Measurements from ENCODE around the gene TBC1D19. TPM values are rescaled to one million over a fixed set of nuclear protein-coding genes. Genes with fewer than 3 reads are reported as not detected.

The TBC1D19 gene
- total and polyA plus RNA-seq, 5 donors, result 5.5 to 13.3 (median 12.5) TPM

DNA sequence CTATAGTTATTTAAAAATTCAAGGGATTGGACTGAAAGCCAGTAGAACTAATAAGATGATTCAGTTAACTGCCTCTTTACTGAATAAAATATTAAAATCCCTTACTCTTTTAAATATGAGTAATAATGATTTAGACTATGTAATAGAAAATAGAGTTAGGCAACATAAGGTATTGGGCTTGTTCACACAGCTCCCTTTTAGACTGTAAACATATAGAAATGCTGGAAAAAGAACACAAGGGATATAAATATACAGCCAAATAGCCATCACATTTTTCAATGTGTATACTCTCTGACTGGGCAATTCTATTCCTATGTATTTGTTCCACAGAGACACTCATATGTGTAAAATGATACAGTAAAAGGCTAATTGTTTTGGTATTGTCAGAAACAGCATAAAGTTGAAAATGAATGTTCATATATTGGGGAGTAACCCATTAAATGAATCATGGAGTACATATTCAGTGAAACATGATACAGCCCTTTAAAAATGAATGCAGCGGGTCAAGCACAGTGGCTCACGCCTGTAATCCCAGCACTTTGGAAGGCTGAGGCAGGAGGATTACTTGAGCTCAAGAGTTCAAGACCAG is 129.8 kb downstream of the TBC1D19 start:
- H3K4me3 ChIP-seq (ENCODE audit: low read length), result no peak overlapping the region
- intact Hi-C loops (cut with DNase I), result loop anchor here in 2 of 4 donors (10.0 kb wide), 1 partner anchor 249 kb away; no protein-coding TSS in a partner anchor
- H3K4me1 ChIP-seq (ENCODE audit: control insufficient read depth, insufficient read depth, low read length), result no peaks in the 10 kb centered on the region
- no peak for ATAC-seq
- no peak overlapping the region for H3K27ac ChIP-seq (ENCODE audit: low read length)
- H3K9me3 ChIP-seq (ENCODE audit: control insufficient read depth, low read length), result no peaks in the 10 kb centered on the region
- H3K27me3 ChIP-seq (ENCODE audit: control insufficient read depth, insufficient read depth), result no peaks in the 10 kb centered on the region
- WGBS, result 96% methylated on average over 2 of the region's 2 CpGs
- no peak for DNase-seq

DNA sequence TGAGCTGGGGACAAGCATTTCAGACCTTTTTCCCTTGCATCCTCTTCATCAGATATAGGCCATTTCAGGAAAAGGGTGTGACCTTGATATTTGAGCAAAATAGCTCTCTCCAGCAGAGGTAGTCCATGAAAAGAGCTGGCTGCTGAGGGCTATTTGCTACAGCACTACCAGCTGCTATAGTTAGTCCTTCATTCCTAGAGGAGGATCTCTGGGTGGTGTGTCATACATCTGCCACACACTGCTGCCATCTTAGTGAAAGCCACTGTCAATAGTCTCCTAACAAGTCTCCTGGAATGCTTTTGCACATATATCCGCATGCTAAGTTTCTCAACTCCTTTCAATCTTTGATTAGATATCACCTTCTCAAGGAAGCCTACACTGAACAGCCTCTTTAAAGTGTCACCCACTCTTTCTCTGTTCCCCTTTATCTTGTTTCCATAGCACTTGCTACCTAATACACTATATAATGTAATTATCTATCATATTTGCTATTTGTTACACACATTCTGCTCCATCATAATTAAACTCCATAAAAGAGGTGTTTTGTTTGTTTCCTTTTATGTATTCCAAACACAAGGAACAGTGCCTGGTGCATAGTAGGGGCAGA is 131.9 kb downstream of the TBC1D19 start:
- intact Hi-C loops (cut with DNase I), result loop anchor here in 2 of 4 donors (10.0 kb wide), 1 partner anchor 251 kb away; no protein-coding TSS in a partner anchor

DNA sequence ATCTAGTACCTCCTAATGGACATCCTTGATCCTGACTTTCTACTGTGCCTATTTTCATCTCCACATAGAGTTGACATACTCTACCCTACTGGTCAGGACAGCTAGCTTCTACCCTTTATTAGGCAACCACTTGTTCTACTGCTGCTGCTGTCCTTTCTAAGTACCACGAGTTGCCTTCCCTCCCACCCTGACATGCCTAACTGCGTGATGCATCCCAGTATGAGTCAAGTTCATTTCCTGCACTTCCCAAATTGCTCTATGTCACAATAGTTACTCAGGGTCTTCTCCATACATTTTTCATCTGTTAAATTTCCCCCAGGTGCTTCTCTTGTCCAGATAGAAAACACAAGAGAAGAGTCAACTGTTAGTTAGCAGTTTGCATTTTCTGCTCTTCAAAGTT is 133.4 kb downstream of the TBC1D19 start:
- no peaks in the 10 kb centered on the region for H3K9me3 ChIP-seq (ENCODE audit: control insufficient read depth, low read length)
- WGBS, result 64% methylated on average over 2 of the region's 2 CpGs
- no peaks in the 10 kb centered on the region for H3K4me1 ChIP-seq (ENCODE audit: control insufficient read depth, insufficient read depth, low read length)
- H3K27me3 ChIP-seq (ENCODE audit: control insufficient read depth, insufficient read depth), result no peaks in the 10 kb centered on the region
- ATAC-seq (no peak), DNase-seq (no peak)
- no peak overlapping the region for H3K27ac ChIP-seq (ENCODE audit: low read length)
- intact Hi-C loops (cut with DNase I), result loop anchor here in 2 of 4 donors (10.0 kb wide), 1 partner anchor 253 kb away; no protein-coding TSS in a partner anchor
- no peak overlapping the region for H3K4me3 ChIP-seq (ENCODE audit: low read length)

More for the DNA sequence above, 131.9 kb downstream of the TBC1D19 start:
- Histone ChIP-seq H3K4me3 (ENCODE audit: low read length) (no peak overlapping the region), H3K9me3 (ENCODE audit: control insufficient read depth, low read length) (no peaks in the 10 kb centered on the region), H3K27me3 (ENCODE audit: control insufficient read depth, insufficient read depth) (no peaks in the 10 kb centered on the region), H3K27ac (ENCODE audit: low read length) (no peak overlapping the region), H3K4me1 (ENCODE audit: control insufficient read depth, insufficient read depth, low read length) (no peaks in the 10 kb centered on the region)
- DNase-seq (no peak), ATAC-seq (no peak)
- 91% methylated on average over 1 of the region's 1 CpG for WGBS

DNA sequence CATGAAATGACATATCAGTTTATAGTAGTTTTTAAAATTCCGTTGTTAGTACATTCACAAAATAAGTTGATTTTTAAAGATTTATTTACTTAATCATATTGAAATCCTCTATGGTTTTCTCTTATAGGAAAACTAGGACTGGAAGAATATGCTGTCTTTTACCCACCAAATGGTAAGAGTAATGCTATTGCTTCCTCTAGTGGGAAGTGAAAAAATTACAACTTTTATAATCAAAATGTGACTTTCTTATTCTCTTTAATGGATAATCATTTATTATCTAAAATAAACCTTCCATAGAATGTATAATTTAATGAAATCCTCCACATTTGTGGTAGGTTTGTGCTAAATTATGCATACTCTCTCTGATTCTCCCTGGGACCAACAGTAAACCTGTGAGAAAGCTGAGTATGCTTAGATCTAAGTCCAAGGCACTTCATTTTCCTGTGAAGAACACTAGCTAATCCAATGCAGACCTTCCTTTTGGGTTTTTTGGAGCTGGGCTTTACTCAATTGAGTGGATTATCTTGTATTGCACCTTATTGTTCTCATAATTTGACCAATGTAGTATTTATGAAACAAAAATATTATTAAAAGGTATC is 136.2 kb downstream of the TBC1D19 start:
- Histone ChIP-seq H3K9me3 (ENCODE audit: control insufficient read depth, low read length) (no peaks in the 10 kb centered on the region), H3K4me1 (ENCODE audit: control insufficient read depth, insufficient read depth, low read length) (peaks cover 2% of the 10 kb centered on the region), H3K27me3 (ENCODE audit: control insufficient read depth, insufficient read depth) (no peaks in the 10 kb centered on the region), H3K27ac (ENCODE audit: low read length) (no peak overlapping the region), H3K4me3 (ENCODE audit: low read length) (no peak overlapping the region)
- no peak for ATAC-seq
- WGBS, result 44% methylated on average over 1 of the region's 1 CpG
- DNase-seq, result no peak
- intact Hi-C loops (cut with DNase I), result loop anchor here in 3 of 4 donors (5.0 to 10.0 kb wide), 2 partner anchors 255 to 263 kb away; no protein-coding TSS in a partner anchor

DNA sequence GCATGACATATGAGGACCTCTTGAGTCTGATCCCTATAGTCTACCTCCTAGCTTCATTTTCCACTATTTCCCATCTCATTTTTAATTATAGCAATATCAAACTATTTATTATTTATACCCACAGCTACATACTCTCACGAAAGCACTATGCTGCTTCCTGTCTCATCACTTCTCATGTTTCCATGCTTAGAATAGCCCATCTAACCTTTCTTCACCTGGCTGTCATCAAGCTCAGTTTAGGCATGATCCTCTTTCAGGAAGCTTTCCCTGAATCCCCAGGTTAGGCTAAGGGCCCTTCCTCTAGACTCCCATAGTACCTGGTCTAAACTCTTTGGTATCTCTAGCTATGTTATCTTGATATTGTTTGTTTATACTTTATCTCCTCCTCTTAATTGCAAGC is 137.8 kb downstream of the TBC1D19 start:
- no peak for DNase-seq
- 62% methylated on average over 1 of the region's 1 CpG for WGBS
- Histone ChIP-seq H3K27ac (ENCODE audit: low read length) (no peak overlapping the region), H3K27me3 (ENCODE audit: control insufficient read depth, insufficient read depth) (no peaks in the 10 kb centered on the region), H3K4me1 (ENCODE audit: control insufficient read depth, insufficient read depth, low read length) (peaks cover 2% of the 10 kb centered on the region), H3K4me3 (ENCODE audit: low read length) (no peak overlapping the region), H3K9me3 (ENCODE audit: control insufficient read depth, low read length) (no peaks in the 10 kb centered on the region)
- intact Hi-C loops (cut with DNase I), result loop anchor here in 1 of 4 donors (5.0 kb wide), 1 partner anchor 264 kb away; no protein-coding TSS in a partner anchor
- no peak for ATAC-seq

DNA sequence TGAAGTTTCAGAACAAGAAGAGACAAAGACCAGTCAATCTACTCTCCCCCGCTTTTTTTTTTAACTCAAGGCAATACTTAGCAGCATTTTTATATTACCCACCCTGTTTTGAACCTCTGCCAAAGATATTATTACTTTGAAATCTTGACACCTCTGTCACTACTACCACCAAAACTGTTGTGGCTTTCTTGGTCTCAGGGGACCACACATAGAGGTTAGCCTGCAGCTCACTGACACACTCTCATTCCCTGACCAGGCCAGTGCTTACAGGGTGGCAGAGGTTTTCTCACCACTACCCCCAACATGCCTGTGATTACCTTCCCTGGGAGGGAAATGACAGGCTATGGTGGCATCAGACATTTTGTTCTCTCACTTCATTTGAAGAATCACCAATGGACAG is 139.3 kb downstream of the TBC1D19 start:
- intact Hi-C loops (cut with DNase I), result loop anchor here in 1 of 4 donors (5.0 kb wide), 1 partner anchor 266 kb away; no protein-coding TSS in a partner anchor

DNA sequence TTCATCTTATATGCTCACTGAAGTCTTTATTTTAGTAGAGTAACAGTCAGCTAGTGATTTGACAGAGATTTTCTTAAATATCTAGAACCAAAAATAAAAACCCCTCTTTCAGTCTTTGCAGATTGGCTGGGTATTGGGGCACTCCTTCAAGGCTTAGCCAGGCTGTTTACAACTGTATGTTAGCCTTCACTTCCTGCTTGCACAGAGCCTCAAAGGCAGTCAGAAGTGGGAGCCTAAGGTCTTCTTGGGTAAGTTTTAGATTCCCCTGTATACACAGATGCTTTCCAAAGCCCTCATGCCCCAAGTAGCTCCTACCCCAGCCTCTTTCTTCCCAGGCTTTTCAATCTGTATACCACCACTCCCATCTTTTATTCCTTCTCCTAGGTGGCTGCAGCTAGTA is 140.7 kb downstream of the TBC1D19 start:
- Histone ChIP-seq H3K4me3 (ENCODE audit: low read length) (no peak overlapping the region), H3K9me3 (ENCODE audit: control insufficient read depth, low read length) (no peaks in the 10 kb centered on the region), H3K4me1 (ENCODE audit: control insufficient read depth, insufficient read depth, low read length) (peaks cover 2% of the 10 kb centered on the region), H3K27me3 (ENCODE audit: control insufficient read depth, insufficient read depth) (no peaks in the 10 kb centered on the region), H3K27ac (ENCODE audit: low read length) (no peak overlapping the region)
- no peak for ATAC-seq
- DNase-seq, result no peak
- intact Hi-C loops (cut with DNase I), result loop anchor here in 1 of 4 donors (5.0 kb wide), 1 partner anchor 267 kb away; no protein-coding TSS in a partner anchor

More for the DNA sequence above, 139.3 kb downstream of the TBC1D19 start:
- 93% methylated on average over 1 of the region's 1 CpG for WGBS
- ATAC-seq (no peak), DNase-seq (no peak)
- Histone ChIP-seq H3K4me1 (ENCODE audit: control insufficient read depth, insufficient read depth, low read length) (peaks cover 2% of the 10 kb centered on the region), H3K27ac (ENCODE audit: low read length) (no peak overlapping the region), H3K27me3 (ENCODE audit: control insufficient read depth, insufficient read depth) (no peaks in the 10 kb centered on the region), H3K4me3 (ENCODE audit: low read length) (no peak overlapping the region), H3K9me3 (ENCODE audit: control insufficient read depth, low read length) (no peaks in the 10 kb centered on the region)

DNA sequence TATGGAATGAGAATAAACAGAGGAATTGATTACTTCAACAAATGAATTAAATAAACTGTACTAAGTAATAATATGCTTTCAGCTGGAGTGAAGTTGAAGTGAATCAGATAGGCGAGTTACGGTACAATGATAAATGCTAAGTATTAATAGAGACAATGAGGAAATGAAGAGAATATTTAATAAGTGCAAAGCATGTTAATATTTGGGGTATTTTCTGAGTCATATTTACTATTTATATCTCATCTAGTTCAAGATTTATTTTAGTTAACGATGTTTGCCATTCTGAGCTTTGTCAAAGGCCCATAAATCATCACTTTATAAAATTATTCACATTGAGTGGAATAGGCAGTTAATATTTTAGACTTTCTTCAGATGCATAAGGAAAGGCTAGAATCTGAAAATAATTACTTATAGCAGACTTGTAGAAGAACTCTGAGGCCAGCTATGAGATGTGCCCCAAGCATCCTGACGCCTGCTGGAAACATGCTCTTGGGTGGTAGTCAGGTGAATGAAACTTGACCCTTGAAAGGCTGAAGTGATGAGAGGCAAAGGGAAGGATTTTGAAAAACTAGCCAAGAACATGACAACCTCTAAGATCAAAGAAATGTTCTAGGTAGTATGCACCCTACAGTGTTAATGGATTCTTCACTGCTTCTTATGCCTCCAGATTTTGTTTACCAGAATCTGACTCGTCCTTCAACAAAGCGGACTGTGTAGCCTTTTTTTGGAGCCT is 142.9 kb downstream of the TBC1D19 start:
- Histone ChIP-seq H3K9me3 (ENCODE audit: control insufficient read depth, low read length) (no peaks in the 10 kb centered on the region), H3K27ac (ENCODE audit: low read length) (no peak overlapping the region), H3K4me1 (ENCODE audit: control insufficient read depth, insufficient read depth, low read length) (peaks cover 2% of the 10 kb centered on the region), H3K27me3 (ENCODE audit: control insufficient read depth, insufficient read depth) (no peaks in the 10 kb centered on the region), H3K4me3 (ENCODE audit: low read length) (no peak overlapping the region)
- 75% methylated on average over 6 of the region's 6 CpGs for WGBS
- DNase-seq (no peak), ATAC-seq (no peak)
- intact Hi-C loops (cut with DNase I), result no loop called here

DNA sequence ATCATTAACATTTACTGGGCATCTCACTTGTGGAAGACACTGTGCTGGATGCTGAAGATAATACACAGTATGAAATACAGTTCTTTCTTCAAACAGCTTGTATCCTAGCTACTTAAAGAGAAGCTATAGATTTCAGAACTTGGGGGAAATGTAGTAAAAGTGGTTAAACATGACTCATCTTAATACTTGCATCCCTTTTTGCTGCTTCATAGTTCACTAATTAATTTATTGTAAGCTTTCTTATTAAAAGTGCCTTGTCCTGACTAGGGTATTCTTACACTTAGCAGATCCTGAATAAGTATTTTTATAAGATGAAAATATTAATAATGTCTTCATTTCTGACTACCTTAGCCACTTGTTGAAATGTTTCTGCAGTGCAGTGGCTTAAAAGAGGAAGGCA is 144.0 kb downstream of the TBC1D19 start:
- ATAC-seq (no peak), DNase-seq (no peak)
- H3K27ac ChIP-seq (ENCODE audit: low read length), result no peak overlapping the region
- H3K4me1 ChIP-seq (ENCODE audit: control insufficient read depth, insufficient read depth, low read length), result peaks cover 2% of the 10 kb centered on the region
- intact Hi-C loops (cut with DNase I), result no loop called here
- H3K9me3 ChIP-seq (ENCODE audit: control insufficient read depth, low read length), result no peaks in the 10 kb centered on the region
- no peak overlapping the region for H3K4me3 ChIP-seq (ENCODE audit: low read length)
- H3K27me3 ChIP-seq (ENCODE audit: control insufficient read depth, insufficient read depth), result no peaks in the 10 kb centered on the region

DNA sequence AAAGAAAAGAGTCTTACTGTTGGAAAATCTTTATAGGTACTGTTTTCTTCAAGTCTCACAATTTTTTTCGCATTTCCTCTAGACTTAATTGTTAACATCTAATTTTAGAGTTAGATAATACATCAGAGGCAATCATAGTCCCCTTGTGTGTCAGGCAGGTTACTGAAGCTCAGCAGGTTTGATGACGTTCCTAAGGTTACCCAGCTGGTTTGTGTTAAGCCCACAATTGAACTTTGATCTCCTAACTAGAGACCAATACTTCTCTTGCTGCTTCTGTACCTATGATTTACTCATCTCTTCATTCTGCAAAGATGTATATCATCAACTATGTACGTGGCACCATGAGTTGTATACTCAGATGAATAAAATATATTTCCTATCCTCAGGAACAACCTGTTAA is 145.1 kb downstream of the TBC1D19 start:
- peaks cover 2% of the 10 kb centered on the region for H3K4me1 ChIP-seq (ENCODE audit: control insufficient read depth, insufficient read depth, low read length)
- intact Hi-C loops (cut with DNase I), result no loop called here
- WGBS, result 93% methylated on average over 3 of the region's 3 CpGs
- no peak overlapping the region for H3K27ac ChIP-seq (ENCODE audit: low read length)
- no peak overlapping the region for H3K4me3 ChIP-seq (ENCODE audit: low read length)
- no peak for DNase-seq
- ATAC-seq, result no peak
- H3K9me3 ChIP-seq (ENCODE audit: control insufficient read depth, low read length), result no peaks in the 10 kb centered on the region
- H3K27me3 ChIP-seq (ENCODE audit: control insufficient read depth, insufficient read depth), result no peaks in the 10 kb centered on the region

DNA sequence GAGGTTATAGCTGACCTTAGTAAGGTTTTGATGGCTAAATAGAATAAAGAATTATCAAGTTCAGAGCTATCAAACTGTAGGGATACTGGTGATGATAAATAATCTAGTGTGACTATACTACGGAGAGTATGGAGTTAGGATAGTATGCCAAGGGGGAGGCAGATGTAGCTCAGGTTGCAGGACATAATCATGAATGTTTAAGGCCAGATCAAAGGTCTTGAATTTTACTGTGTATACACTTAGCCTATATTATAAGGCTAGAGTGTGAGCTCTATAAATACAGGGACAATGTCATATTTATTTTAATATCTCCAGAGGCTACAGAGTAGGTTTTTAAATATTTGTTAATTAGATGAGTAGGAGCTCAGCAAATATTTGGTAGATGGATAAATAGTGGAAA is 145.7 kb downstream of the TBC1D19 start:
- DNase-seq (no peak), ATAC-seq (no peak)
- 1% methylated on average over 1 of the region's 1 CpG for WGBS
- no peaks in the 10 kb centered on the region for H3K27me3 ChIP-seq (ENCODE audit: control insufficient read depth, insufficient read depth)
- H3K4me3 ChIP-seq (ENCODE audit: low read length), result no peak overlapping the region
- peaks cover 2% of the 10 kb centered on the region for H3K4me1 ChIP-seq (ENCODE audit: control insufficient read depth, insufficient read depth, low read length)
- H3K27ac ChIP-seq (ENCODE audit: low read length), result no peak overlapping the region
- intact Hi-C loops (cut with DNase I), result no loop called here
- no peaks in the 10 kb centered on the region for H3K9me3 ChIP-seq (ENCODE audit: control insufficient read depth, low read length)

All from right cardiac atrium (tissue), 5 donors.